ENCODE measurements around the gene ALMS1. TPM values are rescaled to one million over a fixed set of nuclear protein-coding genes. Genes with fewer than 3 reads are reported as not detected.
"Not testable (repeated sequence)": the region's sequence is repeated elsewhere in the genome, so short reads cannot be mapped to it uniquely, and the experiment has no call there.

ALMS1 gene
- total RNA-seq, 2 donors from 2014 or later, result 52.4 to 56.1 TPM

- H3K36me3 Mint-ChIP-seq (ENCODE audit: low read depth); H3K36me3 ChIP-seq (ENCODE audit: control insufficient read depth, insufficient read depth, low read length); H3K4me1 ChIP-seq (ENCODE audit: control insufficient read depth, insufficient read depth, low read length); H3K4me3 ChIP-seq (ENCODE audit: low read length); H3K4me1 Mint-ChIP-seq; H3K4me3 Mint-ChIP-seq; H3K9ac ChIP-seq (ENCODE audit: extremely low read depth, low read length, poor library complexity, severe bottlenecking); H3K27me3 Mint-ChIP-seq (ENCODE audit: insufficient read depth); H3K27ac ChIP-seq (ENCODE audit: low read depth, low read length); H3K9me3 ChIP-seq (ENCODE audit: control insufficient read depth, low read length); H3K27ac Mint-ChIP-seq; DNase-seq; H3K27me3 ChIP-seq (ENCODE audit: control insufficient read depth, insufficient read depth, low read length, poor library complexity, severe bottlenecking): not testable (repeated sequence)
- 71 to 80% methylated on average over 1 to 6 of the region's 9 CpGs for WGBS, 2 experiments (ENCODE audit: insufficient coverage in 1 of 2, insufficient read length in 1 of 2)
- peak; percentile 65 for TF ChIP-seq CTCF (conservative IDR thresholded peaks at IDR 0.05)
- H3K9me3 Mint-ChIP-seq, result peaks cover 11% of the 10 kb centered on the region
Measured at GRCh38 chr2:73624625-73625024, 239.0 kb downstream of the ALMS1 start.

DNA sequence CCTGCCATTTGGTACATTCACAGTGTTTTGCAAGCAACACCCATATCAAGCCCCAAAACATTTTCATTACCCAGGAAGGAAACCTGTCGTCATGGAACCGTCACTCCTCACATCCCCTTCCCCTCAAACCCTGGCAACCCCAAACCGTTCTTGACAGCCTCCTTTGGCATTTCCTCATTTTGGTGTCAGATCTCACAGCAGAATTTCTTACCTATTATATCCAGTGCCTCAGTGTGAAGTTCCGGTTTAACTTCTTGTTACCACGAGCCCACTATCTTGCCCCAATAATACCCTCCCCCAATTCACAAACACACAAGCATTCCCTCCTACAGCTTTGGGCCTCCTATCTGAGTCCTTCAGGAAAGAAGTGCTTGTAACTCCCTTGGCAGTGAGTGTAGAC is 240.6 kb downstream of the ALMS1 start:
- H3K27me3 Mint-ChIP-seq (ENCODE audit: insufficient read depth); H3K4me3 Mint-ChIP-seq; H3K4me1 ChIP-seq (ENCODE audit: control insufficient read depth, insufficient read depth, low read length); H3K4me3 ChIP-seq (ENCODE audit: low read length); H3K9me3 ChIP-seq (ENCODE audit: control insufficient read depth, low read length); DNase-seq; H3K27ac Mint-ChIP-seq; H3K27me3 ChIP-seq (ENCODE audit: control insufficient read depth, insufficient read depth, low read length, poor library complexity, severe bottlenecking); H3K36me3 ChIP-seq (ENCODE audit: control insufficient read depth, insufficient read depth, low read length); H3K36me3 Mint-ChIP-seq (ENCODE audit: low read depth); H3K4me1 Mint-ChIP-seq; H3K27ac ChIP-seq (ENCODE audit: low read depth, low read length); H3K9ac ChIP-seq (ENCODE audit: extremely low read depth, low read length, poor library complexity, severe bottlenecking): not testable (repeated sequence)
- 78 to 100% methylated on average over 1 to 4 of the region's 5 CpGs for WGBS, 2 experiments (ENCODE audit: insufficient coverage in 1 of 2, insufficient read length in 1 of 2)
- H3K9me3 Mint-ChIP-seq, result peaks cover 11% of the 10 kb centered on the region

DNA sequence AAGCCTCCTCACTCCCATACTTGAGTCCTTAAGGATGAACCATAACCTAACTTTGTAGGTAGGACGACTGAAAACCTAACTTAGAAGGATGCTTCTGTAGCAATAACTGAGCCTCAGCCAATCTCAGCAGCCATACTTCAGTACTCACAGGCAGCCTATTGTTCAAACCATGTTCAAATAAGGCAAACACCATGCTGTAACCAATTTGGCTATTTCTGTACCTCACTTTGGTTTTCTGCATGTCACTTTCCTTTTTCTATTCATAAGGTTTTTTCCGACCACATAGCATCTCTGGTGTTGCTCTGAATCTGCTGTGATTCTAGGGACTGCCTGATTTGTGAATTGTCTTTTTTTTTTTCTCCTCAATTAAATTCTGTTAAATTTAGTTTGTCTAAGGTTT is 242.9 kb downstream of the ALMS1 start:
- not testable (repeated sequence) for H3K27ac Mint-ChIP-seq; H3K4me3 Mint-ChIP-seq; H3K4me1 ChIP-seq (ENCODE audit: control insufficient read depth, insufficient read depth, low read length); DNase-seq; H3K36me3 ChIP-seq (ENCODE audit: control insufficient read depth, insufficient read depth, low read length); H3K9ac ChIP-seq (ENCODE audit: extremely low read depth, low read length, poor library complexity, severe bottlenecking); H3K27ac ChIP-seq (ENCODE audit: low read depth, low read length); H3K4me1 Mint-ChIP-seq; H3K9me3 ChIP-seq (ENCODE audit: control insufficient read depth, low read length); H3K4me3 ChIP-seq (ENCODE audit: low read length); H3K27me3 Mint-ChIP-seq (ENCODE audit: insufficient read depth); H3K36me3 Mint-ChIP-seq (ENCODE audit: low read depth)
- peaks cover 11% of the 10 kb centered on the region for H3K9me3 Mint-ChIP-seq
- 76 to 100% methylated on average over 1 to 2 of the region's 2 CpGs for WGBS, 2 experiments (ENCODE audit: insufficient coverage in 1 of 2, insufficient read length in 1 of 2)
- peaks cover 13% of the 10 kb centered on the region for H3K27me3 ChIP-seq (ENCODE audit: control insufficient read depth, insufficient read depth, low read length, poor library complexity, severe bottlenecking)

GRCh38 chr2:73630662-73631266 is 245.1 kb downstream of the ALMS1 start:
- H3K36me3 ChIP-seq (ENCODE audit: control insufficient read depth, insufficient read depth, low read length); H3K4me1 ChIP-seq (ENCODE audit: control insufficient read depth, insufficient read depth, low read length); H3K27ac ChIP-seq (ENCODE audit: low read depth, low read length); H3K4me1 Mint-ChIP-seq; H3K9me3 ChIP-seq (ENCODE audit: control insufficient read depth, low read length); H3K4me3 Mint-ChIP-seq; H3K36me3 Mint-ChIP-seq (ENCODE audit: low read depth); H3K27ac Mint-ChIP-seq; H3K27me3 Mint-ChIP-seq (ENCODE audit: insufficient read depth); H3K9ac ChIP-seq (ENCODE audit: extremely low read depth, low read length, poor library complexity, severe bottlenecking); H3K4me3 ChIP-seq (ENCODE audit: low read length): not testable (repeated sequence)
- peak; percentile 78 for TF ChIP-seq CTCF (conservative IDR thresholded peaks at IDR 0.05)
- whole genome bisulfite sequencing, 2 experiments (ENCODE audit: insufficient coverage in 1 of 2, insufficient read length in 1 of 2), result 86 to 100% methylated on average over 1 of the region's 2 CpGs
- H3K9me3 Mint-ChIP-seq, result peaks cover 11% of the 10 kb centered on the region
- peak; percentile 65 for DNase-seq
- H3K27me3 ChIP-seq (ENCODE audit: control insufficient read depth, insufficient read depth, low read length, poor library complexity, severe bottlenecking), result peaks cover 13% of the 10 kb centered on the region

DNA sequence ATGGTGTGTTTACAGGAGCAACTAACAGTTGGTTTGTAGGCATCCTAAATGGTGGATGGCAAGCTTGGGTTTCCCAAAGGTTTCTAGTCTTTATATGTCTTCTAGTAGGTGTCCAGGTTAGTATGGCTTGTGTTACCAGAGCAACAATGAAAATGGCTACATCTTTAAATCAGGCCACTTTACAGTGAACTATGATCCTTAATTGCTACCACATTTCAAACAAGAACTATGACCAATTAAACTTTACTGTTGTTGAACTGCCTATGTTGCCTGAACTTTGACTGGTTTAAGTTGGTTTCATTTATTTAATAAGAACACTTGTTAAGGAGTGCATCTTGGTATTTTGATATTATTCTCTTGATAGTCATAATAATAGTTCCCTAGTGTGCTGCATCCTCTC is 251.3 kb downstream of the ALMS1 start:
- not testable (repeated sequence) for H3K27ac Mint-ChIP-seq; H3K27ac ChIP-seq (ENCODE audit: low read depth, low read length)

More for the DNA sequence above, 251.3 kb downstream of the ALMS1 start:
- DNase-seq; H3K36me3 ChIP-seq (ENCODE audit: control insufficient read depth, insufficient read depth, low read length); H3K4me3 ChIP-seq (ENCODE audit: low read length); H3K27me3 ChIP-seq (ENCODE audit: control insufficient read depth, insufficient read depth, low read length, poor library complexity, severe bottlenecking); H3K4me3 Mint-ChIP-seq; H3K4me1 Mint-ChIP-seq; H3K9ac ChIP-seq (ENCODE audit: extremely low read depth, low read length, poor library complexity, severe bottlenecking); H3K4me1 ChIP-seq (ENCODE audit: control insufficient read depth, insufficient read depth, low read length); H3K36me3 Mint-ChIP-seq (ENCODE audit: low read depth): not testable (repeated sequence)
- peaks cover 18% of the 10 kb centered on the region for H3K9me3 ChIP-seq (ENCODE audit: control insufficient read depth, low read length)
- peaks cover 47% of the 10 kb centered on the region for H3K9me3 Mint-ChIP-seq
- peaks cover 19% of the 10 kb centered on the region for H3K27me3 Mint-ChIP-seq (ENCODE audit: insufficient read depth)
